Upper lobe of right lung (tissue), 1 donor: ENCODE results near the gene APBB2. TPM values are rescaled to one million over a fixed set of nuclear protein-coding genes. Genes with fewer than 3 reads are reported as not detected.

Source experiments
- ATAC-seq: fragments of 200-7000 bp; cut with Tn5 transposase; one replicate; pipeline ENCODE4 v1.9.1; 2020; ENCODE audit warnings: mild to moderate bottlenecking, moderate library complexity
- DNase-seq: peaks from one replicate; pipeline ENCODE4 v3.0.0-alpha.2; 2020
- H3K27ac ChIP-seq: fragments of 200-600 bp; one replicate; pipeline ENCODE4 v1.8.0; 2022
- H3K27me3 ChIP-seq: fragments of 200-600 bp; one replicate; pipeline ENCODE4 v1.8.0; 2022; ENCODE audit warnings: mild to moderate bottlenecking
- H3K36me3 ChIP-seq: fragments of 200-600 bp; one replicate; pipeline ENCODE4 v1.8.0; 2022
- H3K4me1 ChIP-seq: fragments of 200-600 bp; one replicate; pipeline ENCODE4 v1.8.0; 2022
- H3K4me3 ChIP-seq: fragments of 200-600 bp; one replicate; pipeline ENCODE4 v1.8.0; 2022; ENCODE audit warnings: mild to moderate bottlenecking
- H3K9me3 ChIP-seq: fragments of 200-600 bp; one replicate; pipeline ENCODE4 v1.8.0; 2022
- CTCF ChIP-seq: fragments of 200-600 bp; IDR thresholded peaks from one replicate; pipeline ENCODE4 v1.8.0; 2022; ENCODE audit warnings: antibody characterized with exemption
- intact Hi-C: fragments of 100-400 bp; cut with DNase I; formaldehyde crosslinking; loops from one replicate; pipeline ENCODE4 v1.11.0; 2022
- total RNA-seq: library from RNA; stranded (reverse); fragmentation: NEBNext Ultra II Directional; extraction: Animal tissue kit (Norgen Biotek cat#: 25700); gene quantifications from one replicate; pipeline ENCODE4 v1.2.1, GENCODE V29; 2021
- donor health status: DM: no; HTN: yes; CAD: no; lungs with severe emphysema.

APBB2 gene
- total RNA-seq, 1 donor from 2014 or later, result 88.2 TPM

GRCh38 chr4:41044791-41045190 lies 169.6 kb downstream of the APBB2 start:
- Histone ChIP-seq H3K4me1 (no peaks in the 10 kb centered on the region), H3K27me3 (no peaks in the 10 kb centered on the region), H3K4me3 (no peak overlapping the region), H3K27ac (no peak overlapping the region), H3K9me3 (no peaks in the 10 kb centered on the region), H3K36me3 (no peaks in the 10 kb centered on the region)
- intact Hi-C loops, result no loop called here
- TF ChIP-seq CTCF, result no peak
- ATAC-seq (no peak), DNase-seq (no peak)

- Histone ChIP-seq H3K9me3 (no peaks in the 10 kb centered on the region), H3K27ac (no peak overlapping the region), H3K4me1 (no peaks in the 10 kb centered on the region), H3K4me3 (no peak overlapping the region), H3K36me3 (no peaks in the 10 kb centered on the region), H3K27me3 (no peaks in the 10 kb centered on the region)
- intact Hi-C loops, result no loop called here
- TF ChIP-seq CTCF, result no peak
- ATAC-seq (no peak), DNase-seq (no peak)
These were observed 170.2 kb downstream of the APBB2 start for GRCh38 chr4:41044165-41044564.

- no peak for DNase-seq
- intact Hi-C loops, result no loop called here
These were observed 170.9 kb downstream of the APBB2 start for GRCh38 chr4:41043465-41043864.

GRCh38 chr4:41041551-41041950 lies 172.8 kb downstream of the APBB2 start:
- TF ChIP-seq CTCF, result no peak
- Histone ChIP-seq H3K4me3 (no peak overlapping the region), H3K27ac (no peak overlapping the region), H3K36me3 (no peaks in the 10 kb centered on the region), H3K9me3 (no peaks in the 10 kb centered on the region), H3K4me1 (no peaks in the 10 kb centered on the region), H3K27me3 (no peaks in the 10 kb centered on the region)
- DNase-seq (no peak), ATAC-seq (no peak)
- intact Hi-C loops, result no loop called here

More at GRCh38 chr4:41043465-41043864, 170.9 kb downstream of the APBB2 start:
- Histone ChIP-seq H3K36me3 (no peaks in the 10 kb centered on the region), H3K4me1 (no peaks in the 10 kb centered on the region), H3K9me3 (no peaks in the 10 kb centered on the region), H3K27me3 (no peaks in the 10 kb centered on the region), H3K27ac (no peak overlapping the region), H3K4me3 (no peak overlapping the region)
- ATAC-seq, result no peak
- no peak for TF ChIP-seq CTCF

- Histone ChIP-seq H3K27me3 (no peaks in the 10 kb centered on the region), H3K9me3 (no peaks in the 10 kb centered on the region), H3K27ac (no peak overlapping the region), H3K4me1 (no peaks in the 10 kb centered on the region), H3K36me3 (no peaks in the 10 kb centered on the region), H3K4me3 (no peak overlapping the region)
- no peak for TF ChIP-seq CTCF
- DNase-seq (no peak), ATAC-seq (no peak)
- intact Hi-C loops, result no loop called here
These were observed 175.0 kb downstream of the APBB2 start for GRCh38 chr4:41039317-41039716.

- intact Hi-C loops, result no loop called here
- no peaks in the 10 kb centered on the region for H3K27me3 ChIP-seq
These were observed 176.0 kb downstream of the APBB2 start for GRCh38 chr4:41038304-41038703.

More at GRCh38 chr4:41038304-41038703, 176.0 kb downstream of the APBB2 start:
- DNase-seq (no peak), ATAC-seq (no peak)
- Histone ChIP-seq H3K9me3 (no peaks in the 10 kb centered on the region), H3K4me1 (no peaks in the 10 kb centered on the region), H3K4me3 (no peak overlapping the region), H3K27ac (no peak overlapping the region), H3K36me3 (no peaks in the 10 kb centered on the region)
- TF ChIP-seq CTCF, result no peak
